Measurements from ENCODE around the gene GABRG2. TPM values are rescaled to one million over a fixed set of nuclear protein-coding genes. Genes with fewer than 3 reads are reported as not detected.

GABRG2 gene
- total RNA-seq, 1 donor from 2014 or later: not detected

DNA sequence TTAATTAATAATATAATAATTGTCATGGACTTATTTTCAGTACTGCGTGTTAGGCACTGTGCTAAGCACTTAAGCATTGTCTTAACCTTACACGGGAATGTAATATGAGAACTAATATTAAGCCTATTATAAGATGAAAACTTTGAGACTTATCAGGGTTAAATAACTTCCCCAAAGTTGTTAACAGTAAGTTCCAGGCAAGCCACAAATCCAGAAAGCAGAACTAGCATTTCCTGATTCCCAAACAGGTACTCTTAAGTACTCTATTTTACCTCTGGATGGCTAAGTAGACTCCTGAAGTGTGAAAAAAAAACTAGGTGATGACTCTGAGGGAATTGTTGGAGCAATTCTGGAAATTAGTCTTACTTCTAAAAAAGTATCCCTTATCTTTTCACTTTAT lies 23.8 kb downstream of the GABRG2 start:
- TF ChIP-seq, protein P1, sequence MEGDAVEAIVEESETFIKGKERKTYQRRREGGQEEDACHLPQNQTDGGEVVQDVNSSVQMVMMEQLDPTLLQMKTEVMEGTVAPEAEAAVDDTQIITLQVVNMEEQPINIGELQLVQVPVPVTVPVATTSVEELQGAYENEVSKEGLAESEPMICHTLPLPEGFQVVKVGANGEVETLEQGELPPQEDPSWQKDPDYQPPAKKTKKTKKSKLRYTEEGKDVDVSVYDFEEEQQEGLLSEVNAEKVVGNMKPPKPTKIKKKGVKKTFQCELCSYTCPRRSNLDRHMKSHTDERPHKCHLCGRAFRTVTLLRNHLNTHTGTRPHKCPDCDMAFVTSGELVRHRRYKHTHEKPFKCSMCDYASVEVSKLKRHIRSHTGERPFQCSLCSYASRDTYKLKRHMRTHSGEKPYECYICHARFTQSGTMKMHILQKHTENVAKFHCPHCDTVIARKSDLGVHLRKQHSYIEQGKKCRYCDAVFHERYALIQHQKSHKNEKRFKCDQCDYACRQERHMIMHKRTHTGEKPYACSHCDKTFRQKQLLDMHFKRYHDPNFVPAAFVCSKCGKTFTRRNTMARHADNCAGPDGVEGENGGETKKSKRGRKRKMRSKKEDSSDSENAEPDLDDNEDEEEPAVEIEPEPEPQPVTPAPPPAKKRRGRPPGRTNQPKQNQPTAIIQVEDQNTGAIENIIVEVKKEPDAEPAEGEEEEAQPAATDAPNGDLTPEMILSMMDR (IDR thresholded peaks at IDR 0.05): no peak
- H3K27me3 ChIP-seq: no peaks in the 10 kb centered on the region
- ATAC-seq: no peak
- no peak overlapping the region for H3K4me3 ChIP-seq
- intact Hi-C loops (cut with DNase I): no loop called here
- no peak for DNase-seq
- H3K9me3 ChIP-seq: no peaks in the 10 kb centered on the region
- H3K27ac ChIP-seq: no peak overlapping the region
- no peaks in the 10 kb centered on the region for H3K4me1 ChIP-seq
- H3K36me3 ChIP-seq: no peaks in the 10 kb centered on the region

DNA sequence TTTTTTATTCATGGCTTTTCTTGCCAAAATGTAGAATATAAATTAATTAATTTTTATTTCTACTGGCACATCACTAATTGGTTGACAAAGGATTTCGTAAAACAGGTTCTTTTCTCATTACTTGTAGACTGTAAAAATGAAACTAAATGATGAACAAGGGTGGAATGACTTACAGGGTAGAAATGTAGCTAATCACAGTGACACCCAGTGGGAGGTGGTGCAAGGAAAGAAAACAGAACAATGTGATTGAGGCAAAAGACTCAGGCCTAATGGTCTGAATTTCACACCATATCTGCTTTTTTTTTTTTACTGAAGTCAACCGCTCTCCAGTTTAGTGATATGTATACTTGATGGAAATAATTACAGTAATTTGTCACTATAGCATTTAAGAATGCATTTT lies 28.9 kb downstream of the GABRG2 start:
- Histone ChIP-seq H3K9me3 (no peaks in the 10 kb centered on the region), H3K36me3 (no peaks in the 10 kb centered on the region), H3K4me3 (no peak overlapping the region), H3K4me1 (no peaks in the 10 kb centered on the region), H3K27me3 (no peaks in the 10 kb centered on the region), H3K27ac (no peak overlapping the region)
- intact Hi-C loops (cut with DNase I): no loop called here
- TF ChIP-seq, protein P1 (IDR thresholded peaks at IDR 0.05): no peak
- ATAC-seq (no peak), DNase-seq (no peak)

DNA sequence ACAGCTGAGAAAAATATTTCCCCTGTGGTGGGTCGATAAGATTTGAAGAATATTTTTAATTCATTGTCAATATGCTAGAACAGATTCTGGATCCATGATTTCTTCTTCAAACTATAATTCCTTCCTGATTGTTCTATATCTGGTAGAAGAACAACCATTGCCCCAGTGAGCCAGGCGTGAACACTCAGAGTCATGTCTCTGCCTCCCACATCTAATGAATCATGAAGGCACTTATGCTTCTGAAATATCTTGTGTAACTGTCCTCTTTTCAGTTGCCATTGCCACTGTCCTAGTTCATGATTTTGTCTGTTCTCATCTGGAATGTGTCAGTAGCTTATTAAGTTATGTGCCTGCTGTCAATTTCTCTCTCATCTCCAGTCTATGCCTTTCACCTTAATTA lies 40.0 kb downstream of the GABRG2 start:
- Histone ChIP-seq H3K4me3 (no peak overlapping the region), H3K27ac (no peak overlapping the region), H3K9me3 (no peaks in the 10 kb centered on the region), H3K36me3 (no peaks in the 10 kb centered on the region), H3K27me3 (no peaks in the 10 kb centered on the region), H3K4me1 (no peaks in the 10 kb centered on the region)
- ATAC-seq: no peak
- intact Hi-C loops (cut with DNase I): no loop called here
- TF ChIP-seq, protein P1 (IDR thresholded peaks at IDR 0.05): no peak
- no peak for DNase-seq

DNA sequence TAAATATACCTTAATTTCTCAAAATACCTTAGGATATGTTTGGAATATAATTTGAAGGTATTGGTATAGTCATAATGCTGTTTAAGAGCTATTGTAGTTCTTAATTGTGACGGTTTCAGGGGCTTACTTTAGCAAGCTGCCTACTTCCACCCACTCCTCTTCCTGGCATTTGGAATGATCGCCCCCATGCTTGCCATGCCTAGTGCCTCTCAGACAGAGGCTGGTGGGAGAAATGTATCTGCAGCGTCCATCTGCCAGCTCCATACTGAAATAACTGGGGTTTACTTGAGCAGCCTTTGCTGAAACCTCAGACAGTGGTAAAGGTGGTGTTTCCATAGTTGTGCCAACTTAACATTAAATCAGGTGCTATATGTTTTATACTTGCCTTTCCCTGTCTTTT lies 52.2 kb downstream of the GABRG2 start:
- H3K27me3 ChIP-seq: no peaks in the 10 kb centered on the region
- no peak for DNase-seq
- no peak overlapping the region for H3K4me3 ChIP-seq
- ATAC-seq: no peak
- TF ChIP-seq, protein P1 (IDR thresholded peaks at IDR 0.05): no peak
- H3K4me1 ChIP-seq: no peaks in the 10 kb centered on the region
- no peaks in the 10 kb centered on the region for H3K36me3 ChIP-seq
- no peaks in the 10 kb centered on the region for H3K9me3 ChIP-seq
- H3K27ac ChIP-seq: no peak overlapping the region
- intact Hi-C loops (cut with DNase I): no loop called here

DNA sequence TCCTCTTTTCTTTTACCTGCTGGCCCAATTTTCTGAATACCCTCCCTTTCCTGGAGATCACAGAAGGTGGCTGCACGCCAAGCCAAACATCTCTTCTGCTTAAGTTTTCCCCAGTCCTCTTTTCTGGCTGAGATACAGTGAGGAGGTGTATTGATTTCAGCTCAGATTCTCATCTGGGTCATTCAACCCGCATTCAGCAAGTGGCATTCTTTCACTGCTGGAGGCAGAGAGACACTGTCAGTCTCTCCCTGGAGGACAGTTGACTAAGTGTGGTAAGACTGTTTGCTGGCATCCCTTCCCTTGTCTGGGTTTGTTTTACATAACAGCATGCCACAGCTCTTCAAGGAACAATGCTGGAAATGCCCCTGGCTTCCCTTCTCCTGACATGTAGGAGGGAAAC lies 60.5 kb downstream of the GABRG2 start:
- H3K9me3 ChIP-seq: no peaks in the 10 kb centered on the region
- no peak overlapping the region for H3K27ac ChIP-seq
- intact Hi-C loops (cut with DNase I): no loop called here
- TF ChIP-seq, protein P1 (IDR thresholded peaks at IDR 0.05): no peak
- H3K36me3 ChIP-seq: no peaks in the 10 kb centered on the region
- no peaks in the 10 kb centered on the region for H3K4me1 ChIP-seq
- DNase-seq (no peak), ATAC-seq (no peak)
- no peak overlapping the region for H3K4me3 ChIP-seq
- H3K27me3 ChIP-seq: no peaks in the 10 kb centered on the region

DNA sequence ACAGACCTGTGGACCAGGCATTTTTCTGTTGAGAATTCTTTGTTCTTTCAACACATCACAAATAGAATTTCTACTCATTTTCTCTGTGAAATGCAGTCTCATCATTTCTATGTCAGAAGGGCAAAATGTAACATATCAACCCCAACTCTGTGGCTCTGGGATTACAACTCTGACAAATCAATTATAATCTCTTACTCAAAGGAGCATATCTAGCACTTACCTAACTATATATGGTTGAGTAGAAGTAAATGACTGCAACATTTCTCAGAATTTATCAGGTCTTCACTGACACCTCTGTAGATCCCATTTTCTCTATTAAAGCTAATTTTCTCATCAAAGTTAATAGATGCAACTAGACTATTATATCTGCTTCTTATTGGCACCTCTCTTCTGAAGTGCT lies 64.8 kb downstream of the GABRG2 start:
- TF ChIP-seq, protein P1 (IDR thresholded peaks at IDR 0.05): no peak
- no peak for DNase-seq
- Histone ChIP-seq H3K27ac (no peak overlapping the region), H3K4me3 (no peak overlapping the region), H3K27me3 (no peaks in the 10 kb centered on the region), H3K36me3 (no peaks in the 10 kb centered on the region), H3K4me1 (no peaks in the 10 kb centered on the region), H3K9me3 (no peaks in the 10 kb centered on the region)
- no peak for ATAC-seq
- intact Hi-C loops (cut with DNase I): no loop called here

All from upper lobe of right lung (tissue), 1 donor.